Glomerular visceral epithelial cell (primary cell): ENCODE results near the gene TCF4.

Experiments
- DNase-seq: peaks from one replicate; pipeline ENCODE4 v3.0.0-alpha.2; 2016; ENCODE audit errors: extremely low spot score

The TCF4 gene

GRCh38 chr18:55261253-55261652 is 326.7 kb downstream of the TCF4 start:
- DNase-seq = no peak

DNA sequence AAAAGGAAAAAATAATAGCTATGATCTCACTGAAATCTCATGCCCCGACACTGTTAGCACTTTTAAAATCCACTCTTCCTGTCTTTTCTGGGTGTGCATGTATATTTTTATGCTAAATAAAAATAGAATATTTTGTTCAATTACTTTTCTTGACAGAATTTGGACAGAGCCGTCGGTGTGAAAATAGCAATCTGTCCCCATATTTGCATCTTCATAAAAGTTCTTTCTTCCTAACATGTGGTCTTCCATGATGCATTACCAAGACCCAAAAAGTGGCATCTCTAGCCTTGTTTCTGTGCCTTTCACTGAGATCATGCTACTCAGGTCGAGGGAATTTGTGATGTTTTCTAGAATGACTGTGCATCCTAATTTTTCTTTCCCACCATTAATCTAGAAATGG is 329.9 kb downstream of the TCF4 start:
- DNase-seq = no peak

DNA sequence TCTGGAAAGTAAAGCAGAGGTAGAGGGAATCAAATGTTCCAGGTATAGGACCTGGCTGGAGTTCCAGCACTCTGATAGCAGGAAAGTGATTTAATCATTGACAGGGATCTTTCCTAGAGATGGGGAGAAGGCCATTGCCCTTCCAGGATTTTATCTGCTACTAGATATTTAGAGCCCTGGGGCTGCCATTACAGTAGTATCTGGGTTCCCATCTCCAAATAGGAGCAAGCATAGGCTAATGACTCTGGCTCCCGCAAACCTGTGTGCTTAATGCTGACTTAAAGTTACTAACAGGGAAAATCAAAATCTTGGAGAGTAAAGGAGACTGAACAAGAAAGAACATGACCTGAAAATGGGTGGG is 331.1 kb downstream of the TCF4 start:
- DNase-seq = no peak

DNA sequence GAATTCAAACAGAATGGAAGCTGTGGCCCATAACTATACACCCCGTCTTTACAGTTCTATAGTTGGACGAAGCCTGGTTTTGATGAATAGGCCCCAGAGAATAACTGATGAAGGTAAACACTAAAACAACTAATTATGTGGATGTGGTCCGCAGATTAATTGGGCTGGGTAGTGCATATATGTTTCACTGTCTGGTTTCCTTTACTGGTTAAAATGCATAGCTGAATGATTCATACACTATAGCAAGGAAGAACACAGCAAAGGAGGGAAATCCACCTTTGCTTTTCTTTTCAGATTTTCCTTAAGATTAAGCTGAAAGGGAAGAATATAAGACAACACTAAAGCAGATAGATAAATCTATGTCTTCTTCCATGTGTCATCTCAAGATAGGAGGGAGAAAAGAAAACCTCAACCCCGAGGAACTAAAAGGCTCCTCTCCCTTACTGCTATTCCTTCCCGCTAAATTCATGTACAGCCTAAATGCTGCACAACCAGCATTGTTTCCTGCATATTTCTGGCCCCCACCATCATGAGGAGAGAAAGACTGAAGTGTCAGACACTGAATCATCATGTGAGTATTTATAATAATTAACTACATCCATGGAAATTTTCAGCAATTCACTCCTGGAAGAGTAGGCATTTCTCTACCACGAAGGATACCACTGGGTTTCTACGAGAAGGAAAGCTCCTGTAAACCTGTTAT is 331.6 kb downstream of the TCF4 start:
- peak; percentile 87 for DNase-seq

DNA sequence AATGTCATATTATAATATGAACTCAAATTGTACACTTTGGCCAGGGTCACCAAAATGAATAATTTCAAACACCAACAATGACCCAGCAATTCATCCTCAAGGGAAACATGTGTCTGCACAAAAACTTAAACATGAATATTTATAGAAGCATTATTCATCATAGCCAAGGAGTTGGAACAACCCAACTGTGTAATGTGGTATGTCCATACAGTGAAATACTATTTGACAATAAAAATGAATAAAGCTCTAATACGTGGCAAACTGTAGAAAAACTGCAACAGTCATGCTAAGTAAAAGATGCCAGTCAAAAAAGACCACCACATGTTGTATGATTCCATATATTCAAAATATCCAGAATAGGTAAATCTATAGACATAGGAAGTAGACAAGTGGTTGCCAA is 334.2 kb downstream of the TCF4 start:
- no peak for DNase-seq

DNA sequence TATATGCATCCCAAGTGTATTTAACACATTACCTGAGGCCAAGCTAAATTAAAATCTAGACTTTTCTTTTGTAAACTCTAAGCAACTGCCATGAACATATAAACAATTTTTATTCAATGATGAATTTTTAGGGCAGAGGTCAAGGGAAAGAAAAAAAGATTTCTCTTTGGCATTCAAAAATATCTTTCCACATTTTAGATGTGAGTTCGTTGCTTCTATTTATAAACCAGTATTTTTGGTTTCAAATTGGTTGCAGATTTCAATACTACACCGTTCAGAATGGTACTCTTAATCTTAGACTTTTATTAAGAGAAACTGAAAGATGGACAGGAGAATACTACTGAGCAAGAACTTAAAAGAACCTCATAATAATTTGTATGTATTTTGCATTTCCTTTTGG is 335.1 kb downstream of the TCF4 start:
- DNase-seq = no peak

DNA sequence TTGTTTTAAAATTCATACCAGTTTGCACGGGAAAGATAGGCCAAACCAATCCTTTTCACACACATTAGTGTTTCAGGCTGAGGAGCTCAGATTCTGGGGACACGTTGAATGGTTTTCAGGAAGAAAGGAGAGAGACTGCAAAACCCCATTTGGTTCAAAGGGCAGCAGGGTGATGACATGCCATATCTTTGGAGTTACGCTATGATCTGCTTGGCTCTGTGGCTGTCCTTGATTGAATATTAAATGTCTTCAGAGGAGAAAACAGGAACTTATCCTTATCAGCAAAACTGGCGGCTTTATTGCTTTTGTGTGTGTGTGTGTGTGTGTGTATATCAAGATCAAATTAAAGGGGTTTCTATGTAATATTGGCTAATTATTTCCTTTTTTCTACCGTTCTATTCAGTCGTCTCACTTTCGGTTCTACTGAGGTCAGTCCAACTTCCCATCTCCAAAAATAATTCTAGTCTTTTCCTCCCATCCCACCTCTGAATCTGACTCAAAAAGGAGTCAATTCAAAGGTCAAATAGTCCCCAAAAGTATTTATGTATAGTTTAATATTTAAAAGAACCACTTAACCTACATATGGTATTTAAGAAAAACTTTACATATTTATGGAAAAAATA is 335.8 kb downstream of the TCF4 start:
- no peak for DNase-seq

- DNase-seq = no peak
These were observed 336.6 kb downstream of the TCF4 start for GRCh38 chr18:55251254-55251971.

- DNase-seq = no peak
These were observed 337.2 kb downstream of the TCF4 start for GRCh38 chr18:55250768-55251173.

DNA sequence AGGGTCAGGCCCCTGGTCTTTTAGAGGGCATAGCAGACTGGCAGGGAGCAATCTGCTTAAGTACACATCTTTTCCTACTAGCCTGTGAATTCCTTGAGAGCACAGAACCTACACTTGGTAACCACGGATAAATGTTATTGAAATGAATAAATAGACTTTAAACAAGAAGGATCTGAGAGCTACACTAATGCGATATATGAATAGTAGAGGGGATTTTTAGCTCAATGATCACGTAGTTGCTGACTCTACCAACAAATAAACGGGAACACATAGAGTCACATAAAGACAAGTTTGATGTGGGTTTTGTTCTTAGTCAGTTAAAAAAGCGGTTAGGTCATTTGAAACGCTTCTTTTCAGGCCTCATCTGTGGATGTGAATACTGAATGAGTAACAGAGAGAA is 338.4 kb downstream of the TCF4 start:
- no peak for DNase-seq

- no peak for DNase-seq
These were observed 339.5 kb downstream of the TCF4 start for GRCh38 chr18:55248495-55248894.

GRCh38 chr18:55247032-55247431 is 341.0 kb downstream of the TCF4 start:
- peak; percentile 33 for DNase-seq

GRCh38 chr18:55246278-55246677 is 341.7 kb downstream of the TCF4 start:
- DNase-seq = no peak

GRCh38 chr18:55245211-55245614 is 342.8 kb downstream of the TCF4 start:
- no peak for DNase-seq

DNA sequence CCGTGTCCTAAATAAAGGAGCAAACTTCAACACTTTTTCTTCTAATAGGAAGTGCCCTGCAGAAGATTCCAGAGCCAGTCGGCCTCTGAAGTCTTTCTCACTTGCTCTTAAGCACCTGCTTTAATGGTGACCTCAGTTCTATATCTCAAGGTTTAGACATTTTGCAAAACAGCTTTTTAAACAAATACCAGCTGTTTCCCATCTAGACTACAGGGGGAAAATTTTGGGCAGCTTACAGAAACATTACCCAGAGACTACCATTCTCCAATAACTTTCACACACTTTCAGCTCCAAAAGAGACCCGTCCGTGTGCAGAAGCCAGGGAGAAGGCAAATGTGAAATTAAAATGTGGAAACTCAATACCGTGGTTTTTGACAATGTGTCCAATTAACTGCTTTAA is 343.4 kb downstream of the TCF4 start:
- no peak for DNase-seq

- no peak for DNase-seq
These were observed 344.1 kb downstream of the TCF4 start for GRCh38 chr18:55243857-55244256.

- DNase-seq = no peak
These were observed 344.7 kb downstream of the TCF4 start for GRCh38 chr18:55243255-55243654.

- DNase-seq = no peak
These were observed 347.0 kb downstream of the TCF4 start for GRCh38 chr18:55240978-55241377.

DNA sequence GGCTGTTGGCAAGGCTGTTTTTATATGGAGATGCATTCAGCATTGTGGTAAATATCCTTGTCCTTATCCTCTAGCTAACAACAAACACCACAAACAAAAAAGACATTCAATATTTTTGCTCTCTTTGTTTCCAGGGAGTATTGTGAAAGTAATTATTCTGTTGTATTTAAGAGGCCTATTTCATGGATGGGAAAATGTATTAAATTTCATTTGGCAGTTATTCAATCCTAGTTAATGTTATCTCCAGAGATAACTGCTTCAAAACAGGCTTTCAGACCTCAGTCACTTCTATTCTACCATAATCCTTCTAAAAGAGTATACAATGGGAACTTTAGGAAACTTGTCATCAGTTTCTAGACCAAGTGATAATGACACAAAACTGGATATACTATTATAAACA is 348.3 kb downstream of the TCF4 start:
- DNase-seq = no peak

- DNase-seq = no peak
These were observed 350.3 kb downstream of the TCF4 start for GRCh38 chr18:55237660-55238059.

- no peak for DNase-seq
These were observed 351.7 kb downstream of the TCF4 start for GRCh38 chr18:55236150-55236931.

GRCh38 chr18:55235094-55235461 is 352.9 kb downstream of the TCF4 start:
- no peak for DNase-seq
